WTC11 (cell line): ENCODE results near the gene EP400. TPM values are rescaled to one million over a fixed set of nuclear protein-coding genes. Genes with fewer than 3 reads are reported as not detected.

Experiments
- ATAC-seq: fragments of 200-7000 bp; cut with Tn5 transposase; 2 replicates; pipeline ENCODE4 v1.10.0; 2021; ENCODE audit warnings: mild to moderate bottlenecking, moderate library complexity
- CTCF ChIA-PET: fragments of 300-600 bp; sonication (Branson Sonifier 250); formaldehyde crosslinking; loops from one replicate; lab custom pipeline; 2021; ENCODE audit warnings: antibody characterized with exemption; lab: Charles Lee
- POLR2A ChIA-PET: fragments of 350-600 bp; sonication (Branson Sonifier 250); formaldehyde crosslinking; loops from one replicate; lab custom pipeline; 2021; ENCODE audit warnings: antibody characterized with exemption; lab: Charles Lee
- DNase-seq: peaks from one replicate; pipeline ENCODE4 v3.0.0; 2021; ENCODE audit warnings: low spot score
- H3K27ac Mint-ChIP-seq: 2 replicates; pipeline ENCODE4 v1.8.0; 2021; ENCODE audit warnings: mixed read lengths
- H3K27me3 Mint-ChIP-seq: 2 replicates; pipeline ENCODE4 v1.8.0; 2021; ENCODE audit warnings: low read depth, mild to moderate bottlenecking, moderate library complexity, mixed read lengths
- H3K36me3 Mint-ChIP-seq: 2 replicates; pipeline ENCODE4 v1.8.0; 2021; ENCODE audit warnings: mixed read lengths
- H3K4me1 Mint-ChIP-seq: 2 replicates; pipeline ENCODE4 v1.8.0; 2022; ENCODE audit warnings: mixed read lengths
- H3K4me3 Mint-ChIP-seq: 2 replicates; pipeline ENCODE4 v1.8.0; 2021; ENCODE audit warnings: mild to moderate bottlenecking, moderate library complexity, mixed read lengths
- H3K9me3 Mint-ChIP-seq: 2 replicates; pipeline ENCODE4 v1.8.0; 2021; ENCODE audit warnings: mixed read lengths
- CREM ChIP-seq: sonication (generic); formaldehyde crosslinking; IDR thresholded peaks from 2 replicates; pipeline ENCODE4 v1.8.1; 2022; ENCODE audit warnings: mild to moderate bottlenecking, missing genetic modification reagents, moderate library complexity
- ESRRA ChIP-seq: sonication (generic); formaldehyde crosslinking; IDR thresholded peaks from 2 replicates; pipeline ENCODE4 v1.8.1; 2022; ENCODE audit warnings: mild to moderate bottlenecking, missing genetic modification reagents, borderline replicate concordance
- FOXK1 ChIP-seq: sonication (generic); formaldehyde crosslinking; IDR thresholded peaks from 2 replicates; pipeline ENCODE4 v1.8.0; 2022; ENCODE audit warnings: mild to moderate bottlenecking, moderate library complexity, missing genetic modification reagents
- GABPB1 ChIP-seq: sonication (generic); formaldehyde crosslinking; IDR thresholded peaks from 2 replicates; pipeline ENCODE4 v1.8.1; 2023; ENCODE audit warnings: mild to moderate bottlenecking, missing genetic modification reagents
- KAT7 ChIP-seq: sonication (generic); formaldehyde crosslinking; IDR thresholded peaks from 2 replicates; pipeline ENCODE4 v1.8.1; 2023; ENCODE audit warnings: missing genetic modification reagents, mild to moderate bottlenecking, borderline replicate concordance
- MYBL2 ChIP-seq: sonication (generic); formaldehyde crosslinking; IDR thresholded peaks from 2 replicates; pipeline ENCODE4 v1.8.1; 2023; ENCODE audit warnings: mild to moderate bottlenecking, moderate library complexity, missing genetic modification reagents
- NFATC4 ChIP-seq: fragments of 250-450 bp; sonication (Bioruptor Pico); IDR thresholded peaks from 2 replicates; pipeline ENCODE4 v1.9.0; 2021; ENCODE audit warnings: mild to moderate bottlenecking
- PRRX2 ChIP-seq: fragments of 250-450 bp; sonication (Bioruptor Pico); IDR thresholded peaks from 2 replicates; pipeline ENCODE4 v1.8.0; 2021; ENCODE audit warnings: mild to moderate bottlenecking
- RELA ChIP-seq: sonication (generic); formaldehyde crosslinking; IDR thresholded peaks from 2 replicates; pipeline ENCODE4 v1.8.1; 2022; ENCODE audit warnings: missing genetic modification reagents, mild to moderate bottlenecking, borderline replicate concordance
- TP53 ChIP-seq: sonication (generic); formaldehyde crosslinking; IDR thresholded peaks from 2 replicates; pipeline ENCODE4 v1.8.1; 2023; ENCODE audit warnings: mild to moderate bottlenecking, missing genetic modification reagents
- ZNF416 ChIP-seq: fragments of 250-450 bp; sonication (Bioruptor Pico); IDR thresholded peaks from 2 replicates; pipeline ENCODE4 v1.9.0; 2021; ENCODE audit warnings: mild to moderate bottlenecking, inconsistent platforms
- ZNF423 ChIP-seq: fragments of 250-450 bp; sonication (Bioruptor Pico); IDR thresholded peaks from 2 replicates; pipeline ENCODE4 v2.1.2; 2022; ENCODE audit warnings: mild to moderate bottlenecking, moderate library complexity
- ZNF671 ChIP-seq: fragments of 250-450 bp; sonication (Bioruptor Pico); IDR thresholded peaks from 2 replicates; pipeline ENCODE4 v1.8.0; 2021; ENCODE audit warnings: mild to moderate bottlenecking
- total RNA-seq: library from RNA; stranded (reverse); gene quantifications from 3 replicates; pipeline ENCODE4 v1.2.3, GENCODE V29; 2021
- TF ChIP-seq, protein P1 (sequence below): sonication (generic); formaldehyde crosslinking; IDR thresholded peaks from 2 replicates; pipeline ENCODE4 v1.8.1; 2023; ENCODE audit warnings: mild to moderate bottlenecking, missing genetic modification reagents, borderline replicate concordance
- TF ChIP-seq, protein P2 (sequence below): fragments of 250-450 bp; sonication (Bioruptor Pico); IDR thresholded peaks from 2 replicates; pipeline ENCODE4 v1.9.0; 2021; ENCODE audit warnings: mild to moderate bottlenecking
- TF ChIP-seq, protein P3 (sequence below): fragments of 250-450 bp; sonication (Bioruptor Pico); conservative IDR thresholded peaks from 2 replicates; pipeline ENCODE4 v1.9.0; 2021; ENCODE audit warnings: mild to moderate bottlenecking
- TF ChIP-seq, protein P4 (sequence below): fragments of 250-450 bp; sonication (Bioruptor Pico); IDR thresholded peaks from 2 replicates; pipeline ENCODE4 v1.9.0; 2021; ENCODE audit warnings: mild to moderate bottlenecking
- TF ChIP-seq, protein P5 (sequence below): fragments of 200-600 bp; IDR thresholded peaks from 2 replicates; pipeline ENCODE4 v1.8.0; 2022; ENCODE audit warnings: antibody characterized with exemption

The EP400 gene
- total RNA-seq, 1 experiment from 2014 or later, result 75.8 TPM

DNA sequence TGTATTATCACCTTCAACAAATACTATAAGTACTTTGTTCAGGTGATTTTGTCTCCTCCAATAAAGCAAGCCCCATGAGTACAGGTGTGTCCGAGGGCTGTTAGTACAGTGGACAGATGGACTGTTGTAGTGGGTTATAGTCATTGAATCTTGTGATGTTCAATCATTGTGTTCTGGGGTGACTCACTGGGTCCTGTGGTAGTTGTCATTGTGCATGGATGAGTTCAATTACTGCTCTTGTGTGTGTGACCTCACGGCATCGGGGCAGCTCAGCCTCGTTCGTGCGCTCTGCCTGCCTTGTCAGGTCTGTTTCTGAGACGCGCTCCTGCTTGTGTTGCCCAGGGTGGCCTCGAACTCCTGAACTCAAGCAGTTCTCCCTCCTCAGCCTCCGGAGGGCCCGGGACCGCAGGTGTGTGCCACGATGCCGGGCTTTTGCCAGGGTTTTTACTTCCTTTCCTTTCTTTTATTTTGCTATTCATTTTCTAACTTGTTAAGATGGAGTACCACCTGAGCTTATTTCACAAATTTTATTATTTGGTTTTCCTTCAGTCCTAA is 122.2 kb downstream of the EP400 start:
- CTCF ChIA-PET, result no interaction called here
- H3K9me3 Mint-ChIP-seq, result no peaks in the 10 kb centered on the region
- DNase-seq, result no peak
- POLR2A ChIA-PET, result no interaction called here
- peaks cover 59% of the 10 kb centered on the region for H3K36me3 Mint-ChIP-seq
- ATAC-seq, result no peak
- no peaks in the 10 kb centered on the region for H3K27me3 Mint-ChIP-seq
- no peaks in the 10 kb centered on the region for H3K4me1 Mint-ChIP-seq
- TF ChIP-seq ESRRA (no peak), FOXK1 (CRISPR knock-in tag) (no peak), NFATC4 (CRISPR knock-in tag) (no peak), PRRX2 (CRISPR knock-in tag) (no peak), TP53 (CRISPR knock-in tag) (no peak), MYBL2 (CRISPR knock-in tag) (no peak), CREM (CRISPR knock-in tag) (no peak)
- TF ChIP-seq, protein P1, sequence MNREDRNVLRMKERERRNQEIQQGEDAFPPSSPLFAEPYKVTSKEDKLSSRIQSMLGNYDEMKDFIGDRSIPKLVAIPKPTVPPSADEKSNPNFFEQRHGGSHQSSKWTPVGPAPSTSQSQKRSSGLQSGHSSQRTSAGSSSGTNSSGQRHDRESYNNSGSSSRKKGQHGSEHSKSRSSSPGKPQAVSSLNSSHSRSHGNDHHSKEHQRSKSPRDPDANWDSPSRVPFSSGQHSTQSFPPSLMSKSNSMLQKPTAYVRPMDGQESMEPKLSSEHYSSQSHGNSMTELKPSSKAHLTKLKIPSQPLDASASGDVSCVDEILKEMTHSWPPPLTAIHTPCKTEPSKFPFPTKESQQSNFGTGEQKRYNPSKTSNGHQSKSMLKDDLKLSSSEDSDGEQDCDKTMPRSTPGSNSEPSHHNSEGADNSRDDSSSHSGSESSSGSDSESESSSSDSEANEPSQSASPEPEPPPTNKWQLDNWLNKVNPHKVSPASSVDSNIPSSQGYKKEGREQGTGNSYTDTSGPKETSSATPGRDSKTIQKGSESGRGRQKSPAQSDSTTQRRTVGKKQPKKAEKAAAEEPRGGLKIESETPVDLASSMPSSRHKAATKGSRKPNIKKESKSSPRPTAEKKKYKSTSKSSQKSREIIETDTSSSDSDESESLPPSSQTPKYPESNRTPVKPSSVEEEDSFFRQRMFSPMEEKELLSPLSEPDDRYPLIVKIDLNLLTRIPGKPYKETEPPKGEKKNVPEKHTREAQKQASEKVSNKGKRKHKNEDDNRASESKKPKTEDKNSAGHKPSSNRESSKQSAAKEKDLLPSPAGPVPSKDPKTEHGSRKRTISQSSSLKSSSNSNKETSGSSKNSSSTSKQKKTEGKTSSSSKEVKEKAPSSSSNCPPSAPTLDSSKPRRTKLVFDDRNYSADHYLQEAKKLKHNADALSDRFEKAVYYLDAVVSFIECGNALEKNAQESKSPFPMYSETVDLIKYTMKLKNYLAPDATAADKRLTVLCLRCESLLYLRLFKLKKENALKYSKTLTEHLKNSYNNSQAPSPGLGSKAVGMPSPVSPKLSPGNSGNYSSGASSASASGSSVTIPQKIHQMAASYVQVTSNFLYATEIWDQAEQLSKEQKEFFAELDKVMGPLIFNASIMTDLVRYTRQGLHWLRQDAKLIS (CRISPR knock-in tag), result no peak
- TF ChIP-seq, protein P2, sequence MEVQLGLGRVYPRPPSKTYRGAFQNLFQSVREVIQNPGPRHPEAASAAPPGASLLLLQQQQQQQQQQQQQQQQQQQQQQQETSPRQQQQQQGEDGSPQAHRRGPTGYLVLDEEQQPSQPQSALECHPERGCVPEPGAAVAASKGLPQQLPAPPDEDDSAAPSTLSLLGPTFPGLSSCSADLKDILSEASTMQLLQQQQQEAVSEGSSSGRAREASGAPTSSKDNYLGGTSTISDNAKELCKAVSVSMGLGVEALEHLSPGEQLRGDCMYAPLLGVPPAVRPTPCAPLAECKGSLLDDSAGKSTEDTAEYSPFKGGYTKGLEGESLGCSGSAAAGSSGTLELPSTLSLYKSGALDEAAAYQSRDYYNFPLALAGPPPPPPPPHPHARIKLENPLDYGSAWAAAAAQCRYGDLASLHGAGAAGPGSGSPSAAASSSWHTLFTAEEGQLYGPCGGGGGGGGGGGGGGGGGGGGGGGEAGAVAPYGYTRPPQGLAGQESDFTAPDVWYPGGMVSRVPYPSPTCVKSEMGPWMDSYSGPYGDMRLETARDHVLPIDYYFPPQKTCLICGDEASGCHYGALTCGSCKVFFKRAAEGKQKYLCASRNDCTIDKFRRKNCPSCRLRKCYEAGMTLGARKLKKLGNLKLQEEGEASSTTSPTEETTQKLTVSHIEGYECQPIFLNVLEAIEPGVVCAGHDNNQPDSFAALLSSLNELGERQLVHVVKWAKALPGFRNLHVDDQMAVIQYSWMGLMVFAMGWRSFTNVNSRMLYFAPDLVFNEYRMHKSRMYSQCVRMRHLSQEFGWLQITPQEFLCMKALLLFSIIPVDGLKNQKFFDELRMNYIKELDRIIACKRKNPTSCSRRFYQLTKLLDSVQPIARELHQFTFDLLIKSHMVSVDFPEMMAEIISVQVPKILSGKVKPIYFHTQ (CRISPR knock-in tag), result no peak
- TF ChIP-seq, protein P3, sequence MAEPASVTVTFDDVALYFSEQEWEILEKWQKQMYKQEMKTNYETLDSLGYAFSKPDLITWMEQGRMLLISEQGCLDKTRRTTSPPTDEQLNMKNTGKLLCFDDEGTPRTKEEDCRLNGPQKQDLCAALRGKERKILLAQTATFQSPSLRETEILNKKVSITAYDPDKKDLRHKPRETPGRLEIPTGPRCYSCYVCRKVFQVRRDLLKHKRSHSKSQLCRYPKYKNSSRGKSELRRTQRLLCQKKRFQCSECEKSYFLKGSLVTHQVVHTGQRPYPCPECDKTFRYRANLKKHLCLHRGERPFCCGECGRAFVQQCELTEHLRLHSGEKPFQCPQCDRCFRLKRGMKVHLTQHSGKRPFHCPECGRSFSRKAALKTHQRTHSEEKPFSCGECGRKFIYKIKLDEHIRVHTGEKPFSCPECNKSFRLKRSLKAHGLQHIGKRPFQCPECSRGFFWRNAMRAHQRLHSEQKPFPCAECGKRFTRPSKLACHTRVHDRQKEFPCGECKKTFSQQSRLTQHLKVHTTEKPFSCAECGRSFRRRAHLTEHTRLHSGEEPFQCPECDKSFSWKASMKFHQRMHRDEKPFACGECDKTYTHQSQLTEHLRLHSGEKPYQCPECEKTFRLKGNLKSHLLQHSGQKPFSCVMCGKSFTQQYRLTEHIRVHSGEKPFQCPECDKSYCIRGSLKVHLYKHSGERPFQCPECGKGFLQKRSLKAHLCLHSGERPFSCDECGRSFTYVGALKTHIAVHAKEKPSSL (CRISPR knock-in tag), result no peak
- H3K27ac Mint-ChIP-seq, result no peak overlapping the region
- no peak overlapping the region for H3K4me3 Mint-ChIP-seq

DNA sequence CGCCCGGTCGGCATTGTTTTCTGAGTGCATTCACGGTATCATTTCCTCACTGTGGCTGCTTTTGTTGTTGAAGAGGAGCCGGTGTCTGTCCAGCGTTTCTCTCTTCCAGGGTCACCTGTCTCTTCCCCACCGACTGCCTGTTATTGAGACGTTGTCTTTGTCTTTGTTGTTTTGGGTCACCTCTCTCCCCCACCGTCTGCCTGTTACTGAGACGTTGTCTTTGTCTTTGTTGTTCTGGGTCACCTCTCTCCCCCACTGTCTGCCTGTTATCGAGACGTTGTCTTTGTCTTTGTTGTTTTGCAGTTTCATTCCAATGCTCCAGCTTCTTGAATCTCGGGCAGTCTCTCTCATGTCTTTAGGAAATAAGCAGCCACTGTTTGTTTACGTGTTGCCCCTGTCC is 124.5 kb downstream of the EP400 start:
- Mint-ChIP-seq H3K27me3 (no peaks in the 10 kb centered on the region), H3K4me1 (no peaks in the 10 kb centered on the region), H3K9me3 (no peaks in the 10 kb centered on the region), H3K27ac (peak overlapping the region; percentile 35), H3K4me3 (no peak overlapping the region), H3K36me3 (peaks cover 69% of the 10 kb centered on the region)
- CTCF ChIA-PET, result no interaction called here
- POLR2A ChIA-PET, result no interaction called here
- DNase-seq (no peak), ATAC-seq (no peak)
- TF ChIP-seq FOXK1 (CRISPR knock-in tag), result no peak
- TF ChIP-seq ZNF671 (CRISPR knock-in tag), result no peak
- no peak for TF ChIP-seq KAT7 (CRISPR knock-in tag)
- no peak for TF ChIP-seq RELA
- TF ChIP-seq ZNF416 (CRISPR knock-in tag), result no peak
- TF ChIP-seq ZNF423, result no peak
- no peak for TF ChIP-seq GABPB1 (CRISPR knock-in tag)
- TF ChIP-seq, protein P3 (CRISPR knock-in tag), result no peak
- TF ChIP-seq, protein P4, sequence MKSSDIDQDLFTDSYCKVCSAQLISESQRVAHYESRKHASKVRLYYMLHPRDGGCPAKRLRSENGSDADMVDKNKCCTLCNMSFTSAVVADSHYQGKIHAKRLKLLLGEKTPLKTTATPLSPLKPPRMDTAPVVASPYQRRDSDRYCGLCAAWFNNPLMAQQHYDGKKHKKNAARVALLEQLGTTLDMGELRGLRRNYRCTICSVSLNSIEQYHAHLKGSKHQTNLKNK (CRISPR knock-in tag), result no peak
- TF ChIP-seq, protein P5, sequence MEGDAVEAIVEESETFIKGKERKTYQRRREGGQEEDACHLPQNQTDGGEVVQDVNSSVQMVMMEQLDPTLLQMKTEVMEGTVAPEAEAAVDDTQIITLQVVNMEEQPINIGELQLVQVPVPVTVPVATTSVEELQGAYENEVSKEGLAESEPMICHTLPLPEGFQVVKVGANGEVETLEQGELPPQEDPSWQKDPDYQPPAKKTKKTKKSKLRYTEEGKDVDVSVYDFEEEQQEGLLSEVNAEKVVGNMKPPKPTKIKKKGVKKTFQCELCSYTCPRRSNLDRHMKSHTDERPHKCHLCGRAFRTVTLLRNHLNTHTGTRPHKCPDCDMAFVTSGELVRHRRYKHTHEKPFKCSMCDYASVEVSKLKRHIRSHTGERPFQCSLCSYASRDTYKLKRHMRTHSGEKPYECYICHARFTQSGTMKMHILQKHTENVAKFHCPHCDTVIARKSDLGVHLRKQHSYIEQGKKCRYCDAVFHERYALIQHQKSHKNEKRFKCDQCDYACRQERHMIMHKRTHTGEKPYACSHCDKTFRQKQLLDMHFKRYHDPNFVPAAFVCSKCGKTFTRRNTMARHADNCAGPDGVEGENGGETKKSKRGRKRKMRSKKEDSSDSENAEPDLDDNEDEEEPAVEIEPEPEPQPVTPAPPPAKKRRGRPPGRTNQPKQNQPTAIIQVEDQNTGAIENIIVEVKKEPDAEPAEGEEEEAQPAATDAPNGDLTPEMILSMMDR, result no peak
